GM10248 (cell line): ENCODE measurements around the gene MEF2D.

Experiments
- CTCF ChIA-PET: fragments of 300-600 bp; sonication (Branson Sonifier 250); formaldehyde crosslinking; extraction: SDS; loops from one replicate; lab custom pipeline; 2021; ENCODE audit warnings: antibody characterized with exemption; lab: Yijun Ruan, JAX
- POLR2A ChIA-PET: fragments of 350-650 bp; sonication (Branson Sonifier 250); formaldehyde crosslinking; extraction: SDS; loops from one replicate; lab custom pipeline; 2020; ENCODE audit warnings: antibody characterized with exemption; lab: Yijun Ruan, JAX
- DNase-seq: peaks from one replicate; pipeline ENCODE4 v3.0.0; 2012; ENCODE audit errors: extremely low spot score
- CTCF ChIP-seq: IDR thresholded peaks from 2 replicates; pipeline ENCODE4 v1.5.1; 2012; ENCODE audit warnings: mild to moderate bottlenecking, low read depth; ENCODE audit errors: extremely low read depth, missing control alignments, control extremely low read depth

The MEF2D gene

GRCh38 chr1:156484480-156485058 is 16.0 kb downstream of the MEF2D start:
- CTCF ChIA-PET = interaction anchor here (0.7 to 15.5 kb wide), 10 partner anchors 12 to 241 kb away, joined by 3 to 373 read pairs (median 4); partner anchors contain the start of gene MEF2D
- DNase-seq = no peak
- TF ChIP-seq CTCF = no peak
- POLR2A ChIA-PET = interaction anchor here (1.1 to 2.4 kb wide), 3 partner anchors 14 to 27 kb away, joined by 4 to 9 read pairs (median 5); partner anchors contain the start of gene MEF2D

GRCh38 chr1:156483397-156483796 is 17.2 kb downstream of the MEF2D start:
- no peak for DNase-seq
- no peak for TF ChIP-seq CTCF
- POLR2A ChIA-PET = interaction anchor here (1.2 to 2.4 kb wide), 2 partner anchors 15 to 18 kb away, joined by 4 to 9 read pairs; partner anchors contain the start of gene MEF2D
- CTCF ChIA-PET = interaction anchor here (1.0 to 15.5 kb wide), 5 partner anchors 13 to 97 kb away, joined by 3 to 373 read pairs (median 12); partner anchors contain the start of gene MEF2D

GRCh38 chr1:156482276-156482675 is 18.3 kb downstream of the MEF2D start:
- CTCF ChIA-PET = interaction anchor here (0.7 to 15.5 kb wide), 11 partner anchors 13 to 109 kb away, joined by 3 to 373 read pairs (median 11); partner anchors contain the start of genes MEF2D and NAXE
- POLR2A ChIA-PET = no interaction called here

GRCh38 chr1:156481527-156481926 is 19.0 kb downstream of the MEF2D start:
- POLR2A ChIA-PET = interaction anchor here (1.7 to 1.9 kb wide), 2 partner anchors 9 to 19 kb away, joined by 6 to 15 read pairs; partner anchors contain the start of gene MEF2D
- CTCF ChIA-PET = interaction anchor here (0.7 to 15.5 kb wide), 29 partner anchors 13 to 357 kb away, joined by 3 to 373 read pairs (median 5); partner anchors contain the start of genes MEF2D, NAXE and NES
- peak; percentile 62 for DNase-seq
- no peak for TF ChIP-seq CTCF

More at GRCh38 chr1:156482276-156482675, 18.3 kb downstream of the MEF2D start:
- no peak for DNase-seq
- TF ChIP-seq CTCF = no peak

GRCh38 chr1:156480411-156481192 is 20.0 kb downstream of the MEF2D start:
- peak; percentile 86 for TF ChIP-seq CTCF
- ChIA-PET POLR2A (interaction anchor here (0.6 to 1.9 kb wide), 3 partner anchors 10 to 23 kb away, joined by 3 to 15 read pairs (median 6); partner anchors contain the start of gene MEF2D), CTCF (interaction anchor here (0.6 to 15.5 kb wide), 49 partner anchors 12 to 358 kb away, joined by 3 to 373 read pairs (median 5); partner anchors contain the start of genes GPATCH4, MEF2D, NAXE and NES)
- peak; percentile 87 for DNase-seq

- TF ChIP-seq CTCF = peak; percentile 7
- ChIA-PET POLR2A (interaction anchor here (0.6 to 1.9 kb wide), 3 partner anchors 10 to 22 kb away, joined by 3 to 15 read pairs (median 6); partner anchors contain the start of gene MEF2D), CTCF (interaction anchor here (0.6 to 15.5 kb wide), 40 partner anchors 11 to 358 kb away, joined by 3 to 373 read pairs (median 5); partner anchors contain the start of genes GPATCH4, MEF2D and NAXE)
- no peak for DNase-seq
Observed at GRCh38 chr1:156480016-156480370, 20.6 kb downstream of the MEF2D start.
